22Rv1 (cell line): ENCODE data around the gene KIAA1549.
A peak's percentile ranks its signal among the peaks of the same experiment; 100 is the strongest.

Source experiments
- H3K27ac ChIP-seq: fragments of 450-650 bp; 2 replicates; pipeline ENCODE4 v1.5.1; 2017
- CTCF ChIP-seq: fragments of 450-650 bp; IDR thresholded peaks from 2 replicates; pipeline ENCODE4 v1.5.1; 2017; ENCODE audit warnings: mild to moderate bottlenecking
- ZFX ChIP-seq: fragments of 450-650 bp; IDR thresholded peaks from 2 replicates; pipeline ENCODE4 v1.6.1; 2017; ENCODE audit warnings: antibody characterized with exemption, borderline replicate concordance

KIAA1549 gene

GRCh38 chr7:139016931-139017511 lies 35.8 kb upstream of the KIAA1549 start:
- H3K27ac ChIP-seq = no peak overlapping the region
- TF ChIP-seq ZFX = no peak
- peak; percentile 91 for TF ChIP-seq CTCF

GRCh38 chr7:139011373-139011772 lies 30.2 kb upstream of the KIAA1549 start:
- no peak overlapping the region for H3K27ac ChIP-seq

GRCh38 chr7:139004321-139005090 lies 23.3 kb upstream of the KIAA1549 start:
- H3K27ac ChIP-seq = no peak overlapping the region
- no peak for TF ChIP-seq ZFX
- TF ChIP-seq CTCF = no peak

More at GRCh38 chr7:139011373-139011772, 30.2 kb upstream of the KIAA1549 start:
- TF ChIP-seq ZFX = no peak
- TF ChIP-seq CTCF = no peak

- no peak overlapping the region for H3K27ac ChIP-seq
- TF ChIP-seq ZFX (no peak), CTCF (no peak)
These were observed 18.2 kb upstream of the KIAA1549 start for GRCh38 chr7:138999414-138999813.

GRCh38 chr7:138992052-138992531 lies 10.9 kb upstream of the KIAA1549 start:
- no peak for TF ChIP-seq ZFX
- no peak for TF ChIP-seq CTCF
- H3K27ac ChIP-seq = no peak overlapping the region

GRCh38 chr7:138987686-138988085 lies 6.5 kb upstream of the KIAA1549 start:
- H3K27ac ChIP-seq = no peak overlapping the region
- TF ChIP-seq ZFX (no peak), CTCF (no peak)

- TF ChIP-seq CTCF = no peak
- no peak for TF ChIP-seq ZFX
- H3K27ac ChIP-seq = no peak overlapping the region
These were observed 1.0 kb upstream of the KIAA1549 start for GRCh38 chr7:138982204-138982623.
